ENCODE results near the gene UBR1.

GRCh38 chr15:43042885-43043284 is 63.0 kb downstream of the UBR1 start:
- TF ChIP-seq NFIC (IDR thresholded peaks at IDR 0.05) (no peak), CEBPB (IDR thresholded peaks at IDR 0.05) (no peak), USF1 (IDR thresholded peaks at IDR 0.05) (no peak), TAF1 (IDR thresholded peaks at IDR 0.05; ENCODE audit: low read depth) (no peak), EGR1 (IDR thresholded peaks at IDR 0.05) (no peak), EP300 (IDR thresholded peaks at IDR 0.05; ENCODE audit: borderline replicate concordance) (no peak), CREB1 (IDR thresholded peaks at IDR 0.05; ENCODE audit: low read depth) (no peak), RAD21 (IDR thresholded peaks at IDR 0.05; ENCODE audit: low read depth) (no peak), YY1 (IDR thresholded peaks at IDR 0.05; ENCODE audit: low read depth) (no peak), TEAD4 (IDR thresholded peaks at IDR 0.05) (no peak), TCF12 (IDR thresholded peaks at IDR 0.05; ENCODE audit: low read depth) (no peak)
- TF ChIP-seq, protein P1, sequence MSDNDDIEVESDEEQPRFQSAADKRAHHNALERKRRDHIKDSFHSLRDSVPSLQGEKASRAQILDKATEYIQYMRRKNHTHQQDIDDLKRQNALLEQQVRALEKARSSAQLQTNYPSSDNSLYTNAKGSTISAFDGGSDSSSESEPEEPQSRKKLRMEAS (IDR thresholded peaks at IDR 0.05) = no peak
- TF ChIP-seq, protein P2, sequence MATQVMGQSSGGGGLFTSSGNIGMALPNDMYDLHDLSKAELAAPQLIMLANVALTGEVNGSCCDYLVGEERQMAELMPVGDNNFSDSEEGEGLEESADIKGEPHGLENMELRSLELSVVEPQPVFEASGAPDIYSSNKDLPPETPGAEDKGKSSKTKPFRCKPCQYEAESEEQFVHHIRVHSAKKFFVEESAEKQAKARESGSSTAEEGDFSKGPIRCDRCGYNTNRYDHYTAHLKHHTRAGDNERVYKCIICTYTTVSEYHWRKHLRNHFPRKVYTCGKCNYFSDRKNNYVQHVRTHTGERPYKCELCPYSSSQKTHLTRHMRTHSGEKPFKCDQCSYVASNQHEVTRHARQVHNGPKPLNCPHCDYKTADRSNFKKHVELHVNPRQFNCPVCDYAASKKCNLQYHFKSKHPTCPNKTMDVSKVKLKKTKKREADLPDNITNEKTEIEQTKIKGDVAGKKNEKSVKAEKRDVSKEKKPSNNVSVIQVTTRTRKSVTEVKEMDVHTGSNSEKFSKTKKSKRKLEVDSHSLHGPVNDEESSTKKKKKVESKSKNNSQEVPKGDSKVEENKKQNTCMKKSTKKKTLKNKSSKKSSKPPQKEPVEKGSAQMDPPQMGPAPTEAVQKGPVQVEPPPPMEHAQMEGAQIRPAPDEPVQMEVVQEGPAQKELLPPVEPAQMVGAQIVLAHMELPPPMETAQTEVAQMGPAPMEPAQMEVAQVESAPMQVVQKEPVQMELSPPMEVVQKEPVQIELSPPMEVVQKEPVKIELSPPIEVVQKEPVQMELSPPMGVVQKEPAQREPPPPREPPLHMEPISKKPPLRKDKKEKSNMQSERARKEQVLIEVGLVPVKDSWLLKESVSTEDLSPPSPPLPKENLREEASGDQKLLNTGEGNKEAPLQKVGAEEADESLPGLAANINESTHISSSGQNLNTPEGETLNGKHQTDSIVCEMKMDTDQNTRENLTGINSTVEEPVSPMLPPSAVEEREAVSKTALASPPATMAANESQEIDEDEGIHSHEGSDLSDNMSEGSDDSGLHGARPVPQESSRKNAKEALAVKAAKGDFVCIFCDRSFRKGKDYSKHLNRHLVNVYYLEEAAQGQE (IDR thresholded peaks at IDR 0.05; ENCODE audit: low read depth) = no peak

All from Ishikawa (cell line).